Central memory CD8-positive, alpha-beta T cell (primary cell): ENCODE data around the gene SPECC1L.

Experiments used
- ATAC-seq: fragments of 150-1000 bp; cut with Tn5 transposase; replicated peaks from 2 replicates; pipeline ENCODE4 v1.10.0; 2022; ENCODE audit warnings: mild to moderate bottlenecking, moderate FRiP score, moderate number of reproducible peaks; ENCODE audit not compliant: poor library complexity, severe bottlenecking; ENCODE audit errors: extremely low read depth
- DNase-seq, 2 donors: peaks; one replicate each; pipeline ENCODE4 v3.0.0; 2021; ENCODE audit warnings: low spot score in 2 of 2
- H3K27ac Mint-ChIP-seq: one replicate; pipeline ENCODE4 v1.8.0; 2022; ENCODE audit warnings: low read depth, mild to moderate bottlenecking, moderate library complexity, mixed read lengths
- H3K27me3 Mint-ChIP-seq: one replicate; pipeline ENCODE4 v1.8.0; 2022; ENCODE audit warnings: mixed read lengths
- H3K36me3 Mint-ChIP-seq: one replicate; pipeline ENCODE4 v1.8.0; 2022; ENCODE audit warnings: mild to moderate bottlenecking, moderate library complexity, mixed read lengths; ENCODE audit not compliant: insufficient read depth
- H3K4me1 Mint-ChIP-seq: one replicate; pipeline ENCODE4 v1.8.0; 2022; ENCODE audit warnings: mixed read lengths
- H3K4me3 Mint-ChIP-seq: one replicate; pipeline ENCODE4 v1.8.0; 2022; ENCODE audit warnings: mild to moderate bottlenecking, moderate library complexity, mixed read lengths
- H3K9me3 Mint-ChIP-seq: one replicate; pipeline ENCODE4 v1.8.0; 2022; ENCODE audit warnings: mixed read lengths

The SPECC1L gene

GRCh38 chr22:24321999-24322398 lies 51.4 kb downstream of the SPECC1L start:
- H3K27ac Mint-ChIP-seq: no peak overlapping the region
- no peaks in the 10 kb centered on the region for H3K9me3 Mint-ChIP-seq
- H3K36me3 Mint-ChIP-seq: peaks cover 29% of the 10 kb centered on the region

GRCh38 chr22:24322522-24322921 lies 51.9 kb downstream of the SPECC1L start:
- Mint-ChIP-seq H3K9me3 (no peaks in the 10 kb centered on the region), H3K4me3 (no peak overlapping the region), H3K36me3 (peaks cover 30% of the 10 kb centered on the region), H3K27ac (no peak overlapping the region), H3K4me1 (peaks cover 5% of the 10 kb centered on the region), H3K27me3 (no peaks in the 10 kb centered on the region)
- DNase-seq: no peak
- no peak for ATAC-seq

More at GRCh38 chr22:24321999-24322398, 51.4 kb downstream of the SPECC1L start:
- peaks cover 5% of the 10 kb centered on the region for H3K4me1 Mint-ChIP-seq
- DNase-seq: no peak
- H3K27me3 Mint-ChIP-seq: no peaks in the 10 kb centered on the region
- no peak overlapping the region for H3K4me3 Mint-ChIP-seq
- no peak for ATAC-seq

- Mint-ChIP-seq H3K27ac (no peak overlapping the region), H3K27me3 (no peaks in the 10 kb centered on the region), H3K4me3 (no peak overlapping the region), H3K9me3 (no peaks in the 10 kb centered on the region), H3K4me1 (peaks cover 5% of the 10 kb centered on the region), H3K36me3 (peaks cover 30% of the 10 kb centered on the region)
- DNase-seq (no peak), ATAC-seq (no peak)
Measured at GRCh38 chr22:24323233-24323632, 52.6 kb downstream of the SPECC1L start.

GRCh38 chr22:24323695-24324094 lies 53.1 kb downstream of the SPECC1L start:
- no peak overlapping the region for H3K4me3 Mint-ChIP-seq
- DNase-seq (no peak), ATAC-seq (no peak)
- H3K9me3 Mint-ChIP-seq: no peaks in the 10 kb centered on the region
- H3K27ac Mint-ChIP-seq: no peak overlapping the region
- H3K4me1 Mint-ChIP-seq: peaks cover 5% of the 10 kb centered on the region
- peaks cover 32% of the 10 kb centered on the region for H3K36me3 Mint-ChIP-seq
- no peaks in the 10 kb centered on the region for H3K27me3 Mint-ChIP-seq

GRCh38 chr22:24324137-24324536 lies 53.5 kb downstream of the SPECC1L start:
- Mint-ChIP-seq H3K4me1 (peaks cover 5% of the 10 kb centered on the region), H3K27ac (no peak overlapping the region), H3K9me3 (no peaks in the 10 kb centered on the region), H3K36me3 (peaks cover 33% of the 10 kb centered on the region), H3K4me3 (no peak overlapping the region), H3K27me3 (no peaks in the 10 kb centered on the region)
- ATAC-seq (no peak), DNase-seq (no peak)

GRCh38 chr22:24325105-24325757 lies 54.6 kb downstream of the SPECC1L start:
- ATAC-seq (no peak), DNase-seq (no peak)
- Mint-ChIP-seq H3K36me3 (peaks cover 41% of the 10 kb centered on the region), H3K27me3 (no peaks in the 10 kb centered on the region), H3K9me3 (no peaks in the 10 kb centered on the region), H3K4me1 (peaks cover 11% of the 10 kb centered on the region), H3K4me3 (no peak overlapping the region), H3K27ac (no peak overlapping the region)

GRCh38 chr22:24326266-24326665 lies 55.6 kb downstream of the SPECC1L start:
- no peaks in the 10 kb centered on the region for H3K27me3 Mint-ChIP-seq
- peaks cover 36% of the 10 kb centered on the region for H3K36me3 Mint-ChIP-seq
- no peaks in the 10 kb centered on the region for H3K9me3 Mint-ChIP-seq
- no peak for ATAC-seq
- DNase-seq: no peak
- no peak overlapping the region for H3K4me3 Mint-ChIP-seq
- peaks cover 11% of the 10 kb centered on the region for H3K4me1 Mint-ChIP-seq
- H3K27ac Mint-ChIP-seq: no peak overlapping the region

GRCh38 chr22:24327832-24328231 lies 57.2 kb downstream of the SPECC1L start:
- ATAC-seq: no peak
- H3K4me1 Mint-ChIP-seq: peaks cover 11% of the 10 kb centered on the region
- no peak overlapping the region for H3K27ac Mint-ChIP-seq
- no peak overlapping the region for H3K4me3 Mint-ChIP-seq
- peaks cover 34% of the 10 kb centered on the region for H3K36me3 Mint-ChIP-seq
- DNase-seq: no peak
- no peaks in the 10 kb centered on the region for H3K27me3 Mint-ChIP-seq
- H3K9me3 Mint-ChIP-seq: no peaks in the 10 kb centered on the region

GRCh38 chr22:24329453-24329852 lies 58.8 kb downstream of the SPECC1L start:
- H3K9me3 Mint-ChIP-seq: no peaks in the 10 kb centered on the region
- H3K27me3 Mint-ChIP-seq: no peaks in the 10 kb centered on the region
- peaks cover 11% of the 10 kb centered on the region for H3K4me1 Mint-ChIP-seq
- no peak for ATAC-seq
- DNase-seq: no peak
- no peak overlapping the region for H3K4me3 Mint-ChIP-seq
- H3K27ac Mint-ChIP-seq: peak overlapping the region; percentile 68
- peaks cover 32% of the 10 kb centered on the region for H3K36me3 Mint-ChIP-seq

GRCh38 chr22:24330636-24331035 lies 60.0 kb downstream of the SPECC1L start:
- no peak overlapping the region for H3K4me3 Mint-ChIP-seq
- no peak overlapping the region for H3K27ac Mint-ChIP-seq
- ATAC-seq (no peak), DNase-seq (no peak)
- peaks cover 15% of the 10 kb centered on the region for H3K4me1 Mint-ChIP-seq
- no peaks in the 10 kb centered on the region for H3K9me3 Mint-ChIP-seq
- no peaks in the 10 kb centered on the region for H3K27me3 Mint-ChIP-seq
- H3K36me3 Mint-ChIP-seq: peaks cover 38% of the 10 kb centered on the region

- Mint-ChIP-seq H3K4me3 (no peak overlapping the region), H3K4me1 (peaks cover 15% of the 10 kb centered on the region), H3K36me3 (peaks cover 38% of the 10 kb centered on the region), H3K9me3 (no peaks in the 10 kb centered on the region), H3K27ac (no peak overlapping the region), H3K27me3 (no peaks in the 10 kb centered on the region)
- ATAC-seq (no peak), DNase-seq (no peak)
Measured at GRCh38 chr22:24331468-24332440, 61.1 kb downstream of the SPECC1L start.

GRCh38 chr22:24333301-24333700 lies 62.7 kb downstream of the SPECC1L start:
- ATAC-seq (no peak), DNase-seq (no peak)
- H3K4me3 Mint-ChIP-seq: no peak overlapping the region
- H3K9me3 Mint-ChIP-seq: no peaks in the 10 kb centered on the region
- H3K27me3 Mint-ChIP-seq: no peaks in the 10 kb centered on the region
- peaks cover 37% of the 10 kb centered on the region for H3K36me3 Mint-ChIP-seq
- H3K27ac Mint-ChIP-seq: no peak overlapping the region
- H3K4me1 Mint-ChIP-seq: peaks cover 15% of the 10 kb centered on the region

GRCh38 chr22:24335496-24335895 lies 64.9 kb downstream of the SPECC1L start:
- H3K4me1 Mint-ChIP-seq: peaks cover 8% of the 10 kb centered on the region
- H3K27ac Mint-ChIP-seq: no peak overlapping the region
- no peaks in the 10 kb centered on the region for H3K9me3 Mint-ChIP-seq
- H3K27me3 Mint-ChIP-seq: no peaks in the 10 kb centered on the region
- no peak for DNase-seq
- no peak for ATAC-seq
- peaks cover 39% of the 10 kb centered on the region for H3K36me3 Mint-ChIP-seq
- H3K4me3 Mint-ChIP-seq: no peak overlapping the region
